Activated CD4-positive, CD25-positive, alpha-beta regulatory T cell treated with anti-CD3 and anti-CD28 coated beads, Interleukin-2, amount 50 U/mL, for 16 hours (primary cell): ENCODE measurements around the gene ZGRF1.
"Not testable (repeated sequence)": the region's sequence is repeated elsewhere in the genome, so short reads cannot be mapped to it uniquely, and the experiment has no call there.

ENCODE experiments used
- DNase-seq: peaks from one replicate; pipeline ENCODE4 v3.0.0-alpha.2; 2020; ENCODE audit warnings: low read depth, low spot score

ZGRF1 gene

DNA sequence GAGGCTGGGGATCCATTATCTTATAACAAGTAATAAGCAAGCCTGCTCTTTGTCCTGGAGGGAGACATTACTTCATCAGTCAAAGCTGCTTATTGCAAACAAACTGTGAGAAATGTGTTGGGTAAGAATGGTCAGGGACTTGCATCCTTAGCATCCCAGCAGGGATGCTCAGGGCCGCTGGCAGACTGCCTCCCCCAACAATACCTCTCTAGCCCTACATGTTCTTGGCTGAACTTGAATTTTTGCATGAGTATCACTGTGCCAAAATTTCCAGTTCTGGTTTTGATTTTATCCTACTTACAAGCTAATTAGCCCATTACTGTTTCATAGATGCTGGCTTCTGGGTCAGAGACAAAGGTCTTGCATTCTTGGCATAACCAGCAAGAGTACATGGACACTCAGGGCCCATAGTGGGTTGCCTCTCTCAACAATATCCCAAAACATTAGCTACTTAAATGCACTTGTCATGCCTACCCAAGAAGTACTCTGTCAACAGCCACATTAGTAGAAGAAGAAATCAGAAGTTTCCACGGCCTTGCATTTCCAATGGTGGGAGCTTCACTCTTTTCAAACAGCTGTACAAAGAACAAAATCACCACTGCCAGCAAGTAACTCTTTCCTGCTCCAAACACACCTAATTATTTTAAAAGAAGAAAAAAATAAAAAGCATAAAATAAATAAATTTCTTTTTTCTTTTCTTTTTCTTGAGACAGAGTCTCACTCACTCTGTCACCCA, 78.9 kb downstream of the ZGRF1 start:
- no peak for DNase-seq

- DNase-seq: not testable (repeated sequence)
These were observed 82.4 kb downstream of the ZGRF1 start for GRCh38 chr4:112554271-112554670.

GRCh38 chr4:112552668-112553067, 84.0 kb downstream of the ZGRF1 start:
- no peak for DNase-seq

- DNase-seq: no peak
These were observed 86.0 kb downstream of the ZGRF1 start for GRCh38 chr4:112550728-112551127.

DNA sequence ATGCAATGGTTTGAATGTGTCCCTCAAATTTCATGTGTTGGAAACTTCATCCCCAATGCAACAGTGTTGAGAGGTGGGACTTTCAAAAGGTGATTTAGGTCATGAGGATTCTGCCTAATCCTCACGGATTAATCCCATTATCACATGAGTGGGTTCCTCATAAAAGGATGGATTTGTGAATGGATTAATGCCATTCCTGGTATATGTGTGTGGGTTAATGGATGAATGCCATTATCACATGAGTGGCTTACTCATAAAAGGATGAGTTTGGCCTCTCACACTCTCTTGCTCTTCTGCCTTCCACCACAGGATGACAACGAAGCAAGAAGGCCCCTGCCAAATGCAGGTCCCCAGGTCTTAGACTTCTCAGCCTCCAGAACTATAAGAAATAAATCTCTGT, 90.2 kb downstream of the ZGRF1 start:
- no peak for DNase-seq

- no peak for DNase-seq
These were observed 91.4 kb downstream of the ZGRF1 start for GRCh38 chr4:112545346-112545745.

- DNase-seq: no peak
These were observed 96.0 kb downstream of the ZGRF1 start for GRCh38 chr4:112540695-112541094.

- DNase-seq: no peak
These were observed 100.6 kb downstream of the ZGRF1 start for GRCh38 chr4:112536123-112536522.

GRCh38 chr4:112532267-112532666, 104.4 kb downstream of the ZGRF1 start:
- DNase-seq: no peak

DNA sequence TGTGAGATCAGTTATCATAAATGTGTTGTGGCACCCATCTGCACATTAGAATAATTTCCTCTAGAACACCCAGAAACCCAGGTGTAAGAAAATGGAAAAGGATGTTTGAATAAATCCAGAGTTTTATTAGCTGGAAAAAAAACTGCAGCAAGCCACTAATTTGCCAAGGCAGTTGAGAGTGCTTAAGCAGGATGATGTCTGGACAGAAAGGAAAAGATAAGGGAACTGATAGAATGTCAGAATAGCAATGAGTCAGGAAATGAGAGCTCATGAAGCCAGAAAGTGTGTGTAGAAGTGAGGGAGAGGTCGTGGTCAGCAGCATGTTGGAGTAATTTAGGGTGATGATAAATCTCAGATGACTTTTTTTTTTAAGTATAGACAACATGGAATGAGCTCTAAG, 105.6 kb downstream of the ZGRF1 start:
- no peak for DNase-seq

- no peak for DNase-seq
These were observed 110.6 kb downstream of the ZGRF1 start for GRCh38 chr4:112526061-112526460.

GRCh38 chr4:112523764-112524505, 112.8 kb downstream of the ZGRF1 start:
- peak; percentile 42 for DNase-seq

GRCh38 chr4:112523008-112523721, 113.5 kb downstream of the ZGRF1 start:
- DNase-seq: no peak

DNA sequence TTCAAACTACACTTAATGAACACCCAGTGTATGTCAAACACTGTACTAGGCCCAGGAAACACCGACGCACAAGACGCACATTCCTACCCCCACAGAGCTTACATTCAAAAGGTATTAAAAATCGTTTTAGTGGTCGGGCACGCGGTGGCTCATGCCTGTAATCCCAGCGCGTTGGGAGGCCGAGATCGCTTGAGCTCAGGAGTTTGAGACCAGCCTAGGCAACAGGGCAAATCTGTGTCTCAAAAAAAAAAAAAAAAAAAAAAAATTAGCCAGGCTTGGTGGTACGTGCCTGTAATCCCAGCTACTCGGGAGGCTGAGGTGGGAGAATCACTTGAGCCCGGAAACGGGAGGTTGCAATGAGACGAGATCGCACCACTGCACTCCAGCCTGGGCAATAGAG, 114.3 kb downstream of the ZGRF1 start:
- DNase-seq: not testable (repeated sequence)

DNA sequence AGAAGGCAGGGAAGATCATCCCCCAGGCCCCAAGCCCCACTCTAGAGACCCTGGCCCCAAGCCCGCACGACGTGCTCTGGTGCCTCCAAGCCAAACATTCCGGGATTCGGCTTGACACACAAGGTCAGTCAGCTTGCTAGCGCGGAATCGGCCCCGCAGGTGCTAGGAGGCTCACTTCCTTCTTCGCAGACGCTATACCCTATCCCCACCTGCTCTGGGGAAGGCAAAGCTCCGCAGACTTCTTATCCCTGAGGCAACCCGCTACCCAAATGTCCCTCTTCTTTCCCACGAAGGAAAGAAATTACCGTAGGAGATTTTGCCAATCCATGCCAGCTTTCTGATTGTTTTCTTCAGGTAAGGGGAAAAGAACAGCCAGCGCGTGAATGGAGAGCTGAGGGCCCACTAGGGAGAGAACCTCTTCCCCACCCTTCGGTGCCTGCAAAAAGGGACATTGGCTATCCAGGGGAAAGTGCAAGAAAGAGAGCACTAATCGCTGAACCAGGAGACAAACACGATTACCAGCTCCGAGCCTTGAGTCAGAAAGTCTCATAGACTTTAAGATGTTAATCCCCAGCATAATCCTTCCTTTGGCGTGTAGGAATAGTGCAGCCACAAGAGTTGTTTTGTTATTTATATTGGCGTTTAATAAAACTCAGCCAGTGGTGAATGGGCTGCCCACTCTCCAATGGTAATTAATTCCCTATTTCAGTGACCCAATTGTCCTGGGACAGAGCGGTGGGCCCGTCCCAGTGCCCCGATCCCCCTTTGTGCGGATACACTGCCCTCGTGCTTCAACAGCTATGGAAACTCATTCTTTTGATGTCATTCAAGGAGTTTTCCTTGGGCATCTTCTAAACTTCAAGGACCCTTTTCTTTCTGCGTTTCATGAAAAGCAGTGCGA, 115.3 kb downstream of the ZGRF1 start:
- no peak for DNase-seq

DNA sequence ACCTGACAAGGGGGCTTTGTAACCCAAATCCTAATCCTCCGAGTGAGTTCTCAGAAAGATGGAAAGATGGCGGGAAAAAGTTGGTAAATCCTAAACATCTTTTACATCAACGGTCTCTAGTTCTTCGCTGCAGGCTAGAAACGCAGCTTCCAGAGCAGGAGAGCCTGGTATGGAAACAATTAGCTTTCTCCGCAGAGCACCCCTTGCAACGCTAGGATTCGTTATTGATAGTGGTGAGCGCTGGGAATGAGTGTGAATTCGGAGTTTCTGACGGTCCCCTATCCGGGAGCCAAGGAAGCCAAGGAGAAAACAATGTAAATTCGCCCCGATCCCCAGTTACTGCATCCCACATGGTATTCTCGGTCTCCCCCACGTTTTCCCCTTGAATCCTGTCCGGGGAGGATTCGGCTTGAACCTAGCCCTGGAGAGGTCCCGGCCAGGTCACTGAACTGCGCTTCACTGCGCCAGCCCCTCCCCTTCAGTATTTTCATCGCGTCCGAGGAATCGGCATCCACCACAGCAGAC, 116.0 kb downstream of the ZGRF1 start:
- DNase-seq: no peak

- DNase-seq: no peak
These were observed 116.8 kb downstream of the ZGRF1 start for GRCh38 chr4:112519689-112520597.

- no peak for DNase-seq
These were observed 118.0 kb downstream of the ZGRF1 start for GRCh38 chr4:112518675-112519074.

GRCh38 chr4:112517911-112518310, 118.8 kb downstream of the ZGRF1 start:
- DNase-seq: no peak

DNA sequence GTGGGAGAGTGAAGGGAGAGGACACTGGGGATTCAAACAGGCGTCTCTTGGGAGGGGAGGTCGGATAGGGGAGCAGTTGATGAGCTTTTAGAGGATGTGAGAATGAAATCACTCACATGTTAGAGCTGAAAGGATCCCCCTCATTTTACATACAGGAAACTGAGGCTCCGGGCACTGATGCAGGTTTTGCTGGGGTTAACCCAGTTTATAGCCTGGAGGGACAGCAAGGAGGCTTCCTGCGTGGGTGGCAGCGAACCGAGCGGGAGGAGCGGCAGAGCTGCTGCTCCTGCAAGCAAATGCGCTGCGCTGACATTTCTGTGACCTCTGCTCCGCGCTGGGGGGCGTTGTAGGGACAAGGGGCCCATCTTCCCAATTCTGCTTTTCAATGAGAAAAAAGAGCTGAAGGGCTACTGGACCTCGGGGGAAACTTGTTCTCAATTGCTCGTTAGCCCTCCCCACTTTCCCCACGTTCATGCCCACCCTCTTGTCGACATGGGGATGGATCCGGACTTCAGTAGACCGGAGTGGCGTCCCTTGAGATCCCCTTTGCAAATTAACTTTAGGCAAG, 119.6 kb downstream of the ZGRF1 start:
- DNase-seq: no peak
